Measurements from ENCODE around the gene FADS2. TPM values are rescaled to one million over a fixed set of nuclear protein-coding genes. Genes with fewer than 3 reads are reported as not detected.
"Not testable (repeated sequence)": the region's sequence is repeated elsewhere in the genome, so short reads cannot be mapped to it uniquely, and the experiment has no call there.

The FADS2 gene
- total and polyA plus RNA-seq, 10 of the 15 experiments (the other 5 are each of a cell fraction or from before 2014, with no cell fraction given) = 3.3 to 313 (median 149) TPM

- Histone ChIP-seq H3K27ac (ENCODE audit: control insufficient read depth, insufficient read depth) (no peak overlapping the region), H2AFZ (ENCODE audit: control insufficient read depth, low read depth, low read length) (peak overlapping the region; percentile 47), H3K4me2 (ENCODE audit: control insufficient read depth, insufficient read depth) (no peak overlapping the region), H3K9ac (ENCODE audit: control insufficient read depth, insufficient read depth, low read length) (no peak overlapping the region), H4K20me1 (ENCODE audit: control insufficient read depth, insufficient read depth) (no peaks in the 10 kb centered on the region), H3K9me3 (replicated peaks; ENCODE audit: control insufficient read depth, insufficient read depth, low read length) (no peaks in the 10 kb centered on the region), H3K4me1 (ENCODE audit: control insufficient read depth, insufficient read depth, low read length) (peaks cover 22% of the 10 kb centered on the region), H3K36me3 (ENCODE audit: control insufficient read depth in 2 of 2, insufficient read depth in 2 of 2, low read length in 1 of 2) (no peaks in the 10 kb centered on the region), H3K4me3 (no peak overlapping the region), H3K27me3 (replicated peaks in 1 of 2; ENCODE audit: control insufficient read depth in 2 of 2, insufficient read depth in 2 of 2, low read length in 1 of 2) (no peaks in the 10 kb centered on the region; a peak in 1 of 4 replicates), H3K79me2 (ENCODE audit: control insufficient read depth, insufficient read depth, low read length) (no peaks in the 10 kb centered on the region)
- intact Hi-C loops (cut with micrococcal nuclease; ENCODE audit: unreplicated experiment) = no loop called here
- DNase-seq (ENCODE audit: low read depth, low spot score) = no peak
- in situ Hi-C loops (cut with MboI) = no loop called here
- WGBS (ENCODE audit: insufficient coverage, insufficient replicate concordance, low lambda C conversion rate, missing lambda C conversion rate) = 7% methylated on average over 3 of the region's 3 CpGs
- ChIA-PET POLR2A (interaction anchor here (1.2 to 1.5 kb wide), 2 partner anchors 44 to 47 kb away, joined by 3 to 4 read pairs; no protein-coding TSS in a partner anchor), CTCF (interaction anchor here (0.9 to 4.0 kb wide), 7 partner anchors 10 to 227 kb away, joined by 3 to 38 read pairs (median 15); no protein-coding TSS in a partner anchor), SMC1A (ENCODE audit: uncharacterized antibody, unreplicated experiment) (interaction anchor here (0.9 to 2.5 kb wide), 8 partner anchors 9 to 200 kb away, joined by 3 to 11 read pairs (median 5); no protein-coding TSS in a partner anchor), RAD21 (ENCODE audit: unreplicated experiment) (interaction anchor here (0.7 to 2.1 kb wide), 7 partner anchors 11 to 201 kb away, joined by 3 to 10 read pairs (median 3); partner anchors contain the start of genes FEN1 and TMEM258)
- ATAC-seq = peak; percentile 43
- BruUV-seq (replicated peaks) = no TSS peak
- TF ChIP-seq MXI1 (IDR thresholded peaks at IDR 0.05; ENCODE audit: low read depth, low read length) (no peak), TCF12 (IDR thresholded peaks at IDR 0.05; ENCODE audit: low read depth, low read length) (0 out of 2 replicates have a peak, but pooled peaks have one; percentile 17), TAF1 (IDR thresholded peaks at IDR 0.05; ENCODE audit: borderline replicate concordance, low read depth, low read length) (no peak), MTA2 (IDR thresholded peaks at IDR 0.05; ENCODE audit: low read depth) (peak; percentile 20; the same call in 1 of the 2 replicates), RB1 (IDR thresholded peaks at IDR 0.05; ENCODE audit: borderline replicate concordance) (no peak), SPI1 (IDR thresholded peaks at IDR 0.05; ENCODE audit: borderline replicate concordance, insufficient read depth, low read depth, low read length) (no peak), NR2F1 (conservative IDR thresholded peaks at IDR 0.05) (no peak), PML (IDR thresholded peaks at IDR 0.05; ENCODE audit: low read length) (no peak)
- FAIRE-seq = no peak
These were observed 53.3 kb downstream of the FADS2 start for GRCh38 chr11:61881397-61881796.

- H3K36me3 ChIP-seq (ENCODE audit: control insufficient read depth in 2 of 2, insufficient read depth in 2 of 2, low read length in 1 of 2); H3K4me2 ChIP-seq (ENCODE audit: control insufficient read depth, insufficient read depth); DNase-seq (ENCODE audit: low read depth, low spot score); H3K4me3 ChIP-seq; H3K9ac ChIP-seq (ENCODE audit: control insufficient read depth, insufficient read depth, low read length); in situ Hi-C loops (cut with MboI); H3K27me3 ChIP-seq (replicated peaks in 1 of 2; ENCODE audit: control insufficient read depth in 2 of 2, insufficient read depth in 2 of 2, low read length in 1 of 2); ATAC-seq; H3K27ac ChIP-seq (ENCODE audit: control insufficient read depth, insufficient read depth); H3K9me3 ChIP-seq (replicated peaks; ENCODE audit: control insufficient read depth, insufficient read depth, low read length); H4K20me1 ChIP-seq (ENCODE audit: control insufficient read depth, insufficient read depth); BruUV-seq (replicated peaks); H3K79me2 ChIP-seq (ENCODE audit: control insufficient read depth, insufficient read depth, low read length); intact Hi-C loops (cut with micrococcal nuclease; ENCODE audit: unreplicated experiment); FAIRE-seq; H2AFZ ChIP-seq (ENCODE audit: control insufficient read depth, low read depth, low read length): not testable (repeated sequence)
- RAD21 ChIA-PET (ENCODE audit: unreplicated experiment) = interaction anchor here (1.0 to 2.1 kb wide), 4 partner anchors 82 to 200 kb away, joined by 3 to 10 read pairs (median 3); no protein-coding TSS in a partner anchor
- CTCF ChIA-PET = interaction anchor here (1.2 to 4.0 kb wide), 5 partner anchors 16 to 222 kb away, joined by 3 to 38 read pairs (median 4); no protein-coding TSS in a partner anchor
- POLR2A ChIA-PET = interaction anchor here (0.6 to 1.5 kb wide), 3 partner anchors 47 to 85 kb away, joined by 4 to 5 read pairs (median 4); no protein-coding TSS in a partner anchor
- 96% methylated on average over 3 of the region's 3 CpGs for WGBS (ENCODE audit: insufficient coverage, insufficient replicate concordance, low lambda C conversion rate, missing lambda C conversion rate)
- peaks cover 22% of the 10 kb centered on the region for H3K4me1 ChIP-seq (ENCODE audit: control insufficient read depth, insufficient read depth, low read length)
- SMC1A ChIA-PET (ENCODE audit: uncharacterized antibody, unreplicated experiment) = interaction anchor here (1.5 to 2.5 kb wide), 4 partner anchors 10 to 199 kb away, joined by 3 to 11 read pairs (median 5); no protein-coding TSS in a partner anchor
These were observed 54.2 kb downstream of the FADS2 start for GRCh38 chr11:61882267-61882666.

Data from GM12878 (cell line).